ENCODE results near the gene P4HB.
A peak's percentile ranks its signal among the peaks of the same experiment; 100 is the strongest.

P4HB gene

DNA sequence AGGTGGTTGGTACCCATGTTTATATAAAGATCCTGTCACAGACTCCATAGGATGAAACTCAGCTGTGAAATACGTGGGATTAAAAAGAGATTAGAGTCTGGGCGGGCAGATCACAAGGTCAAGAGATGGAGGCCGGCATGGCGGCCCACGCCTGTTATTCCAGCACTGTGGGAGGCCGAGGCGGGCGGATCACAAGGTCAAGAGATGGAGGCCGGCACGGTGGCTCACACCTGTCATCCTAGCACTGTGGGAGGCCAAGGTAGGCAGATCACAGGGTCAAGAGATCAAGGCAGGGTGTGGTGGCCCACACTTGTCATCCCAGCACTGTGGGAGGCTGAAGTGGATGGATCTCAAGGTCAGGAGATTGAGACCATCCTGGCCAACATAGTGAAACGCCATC lies 35.1 kb upstream of the P4HB start:
- DNase-seq: no peak

DNA sequence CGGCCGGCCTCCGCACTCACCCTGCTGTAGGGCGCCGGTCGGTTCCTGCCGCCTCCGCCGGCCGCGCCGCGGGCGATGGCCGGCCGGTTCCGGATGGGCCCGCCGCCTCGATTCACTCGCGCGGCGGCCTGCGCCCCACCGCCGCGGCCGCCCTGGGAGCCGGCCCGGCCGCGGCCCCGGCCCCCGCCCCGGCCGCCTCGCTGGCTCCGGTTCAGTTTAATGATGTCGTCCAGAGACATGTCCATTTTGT lies 30.9 kb upstream of the P4HB start:
- no peak for DNase-seq

DNA sequence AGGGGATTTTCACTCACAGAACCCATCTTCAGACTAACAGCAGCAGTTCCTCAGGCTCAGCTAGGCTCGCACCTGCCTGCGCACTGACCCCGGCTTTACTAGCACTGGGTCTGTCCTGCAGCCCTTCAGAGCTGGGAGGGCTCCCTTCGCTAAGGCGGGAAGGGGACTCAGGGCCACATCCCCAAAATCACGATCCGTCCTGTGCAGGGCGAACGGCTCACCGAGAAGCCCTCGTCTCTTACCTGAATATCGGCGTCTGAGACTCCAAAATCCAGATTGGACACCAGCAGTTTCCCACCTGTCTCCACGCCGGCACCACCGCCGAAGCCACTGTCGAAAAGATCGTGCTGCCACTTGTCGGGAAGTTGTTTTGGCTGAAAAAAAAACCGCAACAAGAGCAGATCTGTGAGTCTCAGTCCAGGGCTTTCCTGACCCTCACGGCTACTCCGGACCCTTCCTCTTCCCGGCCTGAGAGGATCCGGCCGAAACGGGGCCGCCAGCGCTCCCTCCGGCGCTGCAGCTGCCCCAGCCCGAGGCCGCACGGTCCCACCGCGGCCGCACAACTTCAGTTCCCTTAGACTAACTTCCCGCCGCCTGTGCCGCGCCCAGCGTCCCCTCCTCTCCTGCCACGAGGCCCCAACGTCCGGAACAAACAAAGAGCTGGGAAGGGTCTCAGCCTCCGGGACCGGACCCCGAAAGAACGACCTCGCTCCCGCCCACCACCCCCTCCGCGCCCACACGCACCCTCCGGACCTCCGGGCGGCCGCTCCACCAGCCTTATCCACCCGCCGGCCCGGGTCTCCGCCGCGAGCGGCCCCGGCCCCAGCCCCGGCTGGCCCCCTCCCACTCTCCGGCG lies 30.3 kb upstream of the P4HB start:
- DNase-seq: peak; percentile 21 to 37

- DNase-seq: no peak
Observed at GRCh38 chr17:81889602-81890001, 29.3 kb upstream of the P4HB start.

- DNase-seq: no peak
Observed at GRCh38 chr17:81888988-81889595, 28.8 kb upstream of the P4HB start.

- no peak for DNase-seq
Observed at GRCh38 chr17:81888105-81888987, 28.0 kb upstream of the P4HB start.

GRCh38 chr17:81885869-81886548 lies 25.7 kb upstream of the P4HB start:
- DNase-seq: no peak

GRCh38 chr17:81885454-81885853 lies 25.1 kb upstream of the P4HB start:
- DNase-seq: no peak

DNA sequence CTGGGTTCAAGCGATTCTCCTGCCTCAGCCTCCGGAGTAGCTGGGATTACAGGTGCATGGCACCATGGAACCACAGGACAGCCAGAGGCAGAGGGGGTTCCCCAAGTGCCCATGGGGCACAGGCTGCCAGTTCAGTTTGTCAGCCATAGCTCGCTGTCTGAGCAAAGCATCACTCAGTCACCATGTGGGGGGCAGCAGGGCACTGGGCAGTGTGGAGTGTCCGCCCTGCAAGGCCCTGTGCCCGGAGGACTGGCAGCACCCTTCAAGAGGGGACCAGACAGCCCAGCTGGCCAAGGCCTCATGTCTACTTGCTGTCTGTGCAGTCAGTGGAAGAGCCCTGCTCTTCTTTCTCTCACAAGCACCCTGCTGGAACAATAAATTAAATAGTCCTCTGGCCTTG lies 24.6 kb upstream of the P4HB start:
- DNase-seq: no peak

DNA sequence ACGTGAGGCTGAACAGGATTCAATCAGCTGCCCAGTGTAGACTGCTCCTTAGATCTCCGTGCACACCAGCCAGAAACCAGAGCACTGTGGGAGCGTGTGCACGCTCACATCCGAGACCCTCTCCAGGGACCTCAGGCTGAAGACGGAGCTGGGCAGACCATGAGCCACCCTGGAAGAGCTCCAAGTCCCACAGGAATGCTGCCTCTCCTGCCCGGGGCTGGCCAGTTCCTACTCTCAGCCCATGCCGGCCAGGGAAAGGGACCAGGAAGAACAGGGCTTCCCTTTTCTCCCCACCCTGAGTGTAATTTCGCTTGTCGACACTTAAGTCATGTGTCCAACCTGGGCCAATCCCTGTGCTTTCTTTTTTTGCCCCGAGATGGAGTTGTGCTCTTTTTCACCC lies 24.2 kb upstream of the P4HB start:
- no peak for DNase-seq

DNA sequence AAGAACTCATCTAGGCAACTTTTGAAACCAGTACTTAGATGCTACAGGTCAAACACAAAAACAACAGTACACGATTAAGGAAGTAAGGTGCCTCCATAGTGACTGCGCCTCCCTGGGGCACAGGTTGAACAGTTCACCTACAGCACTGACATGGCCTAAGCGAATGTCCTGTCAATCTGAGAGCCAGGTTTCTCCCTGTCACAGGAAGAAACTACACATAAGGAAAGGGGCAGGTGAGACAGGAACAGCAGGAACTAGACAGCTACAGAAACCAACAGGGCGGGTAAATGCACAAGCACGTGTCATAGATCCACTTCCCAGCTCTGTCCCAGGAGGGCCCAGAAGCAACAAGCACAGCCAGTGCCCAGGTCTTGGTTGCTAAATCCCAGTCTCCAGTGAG lies 18.8 kb upstream of the P4HB start:
- DNase-seq: no peak

DNA sequence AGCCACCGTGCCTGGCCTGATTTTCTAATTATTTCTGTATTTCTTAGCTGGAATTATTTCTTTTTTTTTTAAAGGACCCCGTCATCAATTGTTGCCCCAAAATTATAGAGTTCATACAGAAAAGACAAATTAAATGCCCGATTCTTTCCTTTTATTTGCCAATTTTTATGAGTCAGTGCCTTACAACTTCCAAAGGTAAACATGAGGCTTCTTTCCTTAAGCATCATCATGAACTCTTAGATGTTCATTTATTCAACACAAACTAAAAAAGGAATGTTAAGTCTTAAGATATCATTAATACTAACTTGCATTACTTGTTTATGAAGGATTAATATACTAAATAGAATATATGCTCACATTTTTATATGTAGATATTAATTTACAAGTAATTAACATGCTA lies 18.0 kb upstream of the P4HB start:
- no peak for DNase-seq

DNA sequence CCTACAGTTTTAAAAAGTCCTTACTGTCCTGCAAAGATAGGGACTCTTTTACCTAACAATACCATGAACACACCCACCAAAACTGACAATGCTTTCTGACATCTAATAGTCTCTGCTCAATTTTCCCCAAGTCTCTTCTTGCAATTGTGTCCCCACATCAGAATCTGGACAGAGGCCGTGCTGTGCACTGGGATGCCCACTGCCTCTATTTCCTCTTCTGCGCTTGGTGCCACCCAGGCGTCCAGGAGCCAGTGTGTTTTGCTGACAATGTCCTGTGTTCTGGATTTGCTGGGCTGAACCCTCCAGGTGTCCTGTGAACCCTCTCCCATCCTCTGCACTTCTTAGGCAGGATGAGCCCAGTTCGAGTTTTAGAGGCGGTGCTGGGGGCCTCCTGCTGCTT lies 17.2 kb upstream of the P4HB start:
- DNase-seq: no peak

- peak; percentile 95 for DNase-seq
Observed at GRCh38 chr17:81871387-81872230, 11.3 kb upstream of the P4HB start.

DNA sequence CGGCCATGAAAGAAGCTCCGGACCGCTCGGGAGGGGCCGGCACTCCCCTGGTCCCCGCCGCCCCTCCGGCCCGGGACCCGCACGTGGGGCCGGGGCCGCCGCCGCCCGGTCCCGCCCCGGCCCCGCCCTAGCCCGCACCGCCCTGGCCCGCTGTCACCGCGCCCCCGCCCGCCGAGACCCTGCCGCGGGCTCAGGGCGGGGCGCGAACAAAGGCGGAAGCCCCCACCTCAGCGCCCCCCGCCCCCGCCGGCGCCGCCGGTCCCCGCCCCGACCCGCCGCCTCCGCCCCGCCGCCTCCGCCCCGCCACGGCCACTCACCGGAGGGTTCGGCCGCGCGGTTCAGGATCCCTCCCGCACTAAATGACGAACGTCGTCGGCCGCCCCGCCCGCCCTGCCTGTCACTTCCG lies 10.6 kb upstream of the P4HB start, which contains the start of gene ARHGDIA:
TSS of gene ARHGDIA (minus strand) at position 357 of the 406 bp plus-strand sequence. CDS start 1,407 bp downstream, outside the sequence.
- DNase-seq: no peak

DNA sequence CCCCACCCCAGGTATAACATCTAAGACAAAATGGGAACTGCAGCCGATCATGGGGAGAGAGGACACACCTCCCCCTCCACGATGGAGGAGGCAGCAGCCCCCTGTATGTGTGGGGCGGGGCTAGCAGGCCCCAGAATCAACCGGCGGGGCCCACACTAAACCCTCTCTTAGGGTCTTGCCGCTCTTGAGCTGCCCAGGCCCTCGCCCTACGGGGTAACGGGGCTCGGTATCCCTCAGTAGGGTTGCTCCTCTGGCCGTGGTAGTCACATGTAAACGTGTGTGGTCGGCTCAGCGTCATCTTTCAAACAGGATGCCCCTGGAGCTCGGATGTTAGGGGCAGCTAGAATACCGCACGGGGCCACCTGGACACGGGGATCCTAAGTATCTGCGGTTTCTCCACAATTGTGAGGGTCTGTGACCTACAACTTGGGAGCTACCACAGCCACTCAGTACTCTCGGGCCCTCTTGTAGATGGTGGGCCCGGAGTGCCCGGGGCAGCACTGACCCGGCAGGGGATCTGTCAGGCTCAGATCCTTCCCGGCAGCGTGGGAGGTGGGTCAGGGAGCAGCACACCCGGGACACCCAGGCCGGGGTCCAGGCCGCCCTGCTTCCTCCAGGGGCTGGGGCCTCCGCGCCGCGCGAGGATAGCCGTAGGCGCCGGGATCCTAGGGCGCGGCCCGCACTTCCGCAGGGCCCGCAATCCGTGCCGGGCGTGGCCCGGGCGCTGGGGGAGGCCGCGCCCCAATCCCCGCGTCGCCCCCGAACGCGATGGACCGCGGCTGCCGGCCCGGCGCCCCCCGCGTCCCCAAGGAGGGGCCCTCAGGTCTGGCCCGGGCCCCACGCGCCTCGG lies 10.0 kb upstream of the P4HB start:
- DNase-seq: peak; percentile 48 to 56

DNA sequence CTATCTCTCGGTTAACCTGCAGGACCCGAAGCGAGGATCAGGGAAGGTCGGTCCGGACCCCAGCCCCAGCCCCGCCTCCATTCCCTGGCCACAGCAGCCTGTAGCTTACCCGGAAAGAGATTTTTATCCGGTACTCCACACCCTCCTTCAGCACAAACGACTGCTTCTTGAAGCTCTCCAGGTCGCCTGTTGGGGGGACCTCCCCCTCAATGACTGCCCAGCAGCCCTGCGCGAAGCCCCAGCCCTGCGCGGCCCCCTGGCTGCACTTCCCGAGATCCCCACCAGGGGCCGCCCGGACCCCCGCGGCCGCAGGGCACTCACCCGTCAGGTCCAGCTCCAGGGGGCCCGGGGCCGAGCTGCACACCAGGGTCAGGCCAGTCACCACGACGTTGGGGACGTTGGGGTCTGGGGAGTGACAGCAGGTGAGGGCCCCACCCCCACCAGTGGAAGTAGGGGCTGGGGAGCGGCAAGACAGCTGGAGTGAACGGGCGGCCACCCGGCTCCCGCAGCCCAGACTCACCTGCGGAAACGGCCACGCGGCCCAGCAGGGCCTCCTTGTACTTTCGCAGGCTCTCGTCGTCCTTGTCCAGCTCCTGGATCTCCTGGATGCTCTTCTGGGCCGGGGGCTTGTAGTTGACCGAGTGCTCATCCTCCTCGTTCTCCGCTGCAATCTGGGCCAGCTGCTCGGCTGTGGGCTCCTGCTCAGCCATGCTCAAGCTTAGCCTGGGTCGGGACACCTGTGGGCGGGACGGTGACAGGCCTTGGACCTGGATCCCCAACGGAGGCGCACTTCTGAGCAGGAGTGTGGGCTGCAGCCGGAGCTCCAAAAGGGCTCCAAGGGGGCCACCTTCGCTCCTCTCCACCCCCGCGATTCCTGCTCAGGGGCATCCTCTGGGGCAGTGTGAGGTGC lies 9.1 kb upstream of the P4HB start:
- peak; percentile 54 to 56 for DNase-seq

DNA sequence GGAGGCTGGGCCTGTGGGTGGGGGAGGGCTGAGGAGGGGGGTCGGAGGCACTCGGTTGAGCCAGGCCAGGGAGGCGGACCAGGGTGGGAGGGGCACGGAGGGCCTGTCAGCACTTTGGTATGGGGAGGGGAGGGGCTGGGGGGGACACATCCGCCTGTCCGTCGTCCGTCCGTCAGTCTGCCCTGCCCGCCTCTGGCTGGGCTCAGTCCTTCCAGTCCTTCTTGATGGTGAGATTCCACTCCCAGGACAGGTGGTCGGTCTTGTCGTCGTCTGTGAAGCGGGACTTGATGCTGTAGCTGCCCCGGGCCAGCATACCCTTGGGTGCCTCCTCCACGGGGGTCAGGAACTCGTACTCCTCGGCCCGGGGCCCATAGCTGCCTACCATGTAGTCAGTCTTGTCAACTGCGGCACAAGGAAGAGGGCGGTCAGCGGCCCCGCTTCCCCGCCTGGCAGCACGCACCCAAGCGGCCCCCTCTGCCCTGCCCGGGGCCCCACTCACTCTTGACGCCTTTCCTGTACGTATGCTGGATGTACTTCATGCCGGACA lies 8.4 kb upstream of the P4HB start:
- peak; percentile 25 to 26 for DNase-seq

GRCh38 chr17:81867991-81868673 lies 7.8 kb upstream of the P4HB start:
- DNase-seq: peak; percentile 31 to 48
